ENCODE data around the gene TBC1D5. TPM values are rescaled to one million over a fixed set of nuclear protein-coding genes. Genes with fewer than 3 reads are reported as not detected.
"Not testable (repeated sequence)": the region's sequence is repeated elsewhere in the genome, so short reads cannot be mapped to it uniquely, and the experiment has no call there.

The TBC1D5 gene
- polyA plus RNA-seq, 2 of the 4 experiments (the other 2 are of a cell fraction): 36.7 to 72.2 TPM

DNA sequence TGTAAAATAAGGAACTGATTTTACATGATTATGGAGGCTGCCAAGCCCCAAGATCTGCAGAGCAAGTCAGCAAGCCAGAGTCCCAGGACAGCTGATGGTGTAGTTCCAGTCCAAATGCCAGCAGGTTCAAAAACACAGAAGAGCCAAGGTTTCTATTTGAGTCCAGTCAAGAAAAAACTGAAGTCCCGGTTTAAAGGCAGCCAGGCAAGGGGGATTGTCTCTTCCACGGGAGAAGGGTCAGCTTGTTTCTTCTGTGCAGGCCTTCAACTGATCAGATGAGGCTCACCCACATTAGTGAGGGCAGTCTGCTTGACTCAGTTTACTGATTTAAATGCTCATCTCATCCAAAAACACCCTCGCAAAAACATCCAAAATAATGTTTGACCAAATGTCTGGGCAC is 611.5 kb downstream of the TBC1D5 start:
- 53% methylated on average over 3 of the region's 3 CpGs for WGBS (ENCODE audit: missing lambda C conversion rate)
- no peaks in the 10 kb centered on the region for H3K9me3 ChIP-seq
- POLR2A ChIA-PET: no interaction called here
- H3K4me2 ChIP-seq: no peak overlapping the region
- no peaks in the 10 kb centered on the region for H3K4me1 ChIP-seq
- ATAC-seq: no peak
- CTCF ChIA-PET: no interaction called here
- no peak for DNase-seq (ENCODE audit: low read depth in 1 of 2, low spot score in 1 of 2)
- H3K27ac ChIP-seq: no peak overlapping the region
- TF ChIP-seq ZFP36 (IDR thresholded peaks at IDR 0.05; ENCODE audit: borderline replicate concordance, partially characterized antibody): no peak
- FAIRE-seq: no peak
- no peak overlapping the region for H3K4me3 ChIP-seq

DNA sequence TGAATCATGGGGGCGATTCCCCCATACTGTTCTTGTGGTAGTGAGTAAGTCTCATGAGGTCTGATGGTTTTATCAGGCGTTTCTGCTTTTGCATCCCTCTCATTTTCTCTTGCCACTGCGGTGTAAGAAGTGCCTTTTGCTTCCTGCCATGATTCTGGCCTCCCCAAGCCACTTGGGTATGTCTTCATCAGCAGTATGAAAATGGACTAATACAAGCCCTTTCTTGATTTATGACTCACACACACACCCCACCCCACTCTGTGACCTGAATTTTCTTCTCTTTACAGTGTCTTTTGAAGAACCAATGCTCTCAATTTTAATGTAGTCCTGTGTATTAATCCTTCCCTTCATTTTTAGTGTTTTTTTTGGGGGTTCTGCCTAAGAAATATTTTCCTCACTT is 612.9 kb downstream of the TBC1D5 start:
- DNase-seq (ENCODE audit: low read depth in 1 of 2, low spot score in 1 of 2): no peak
- ATAC-seq: no peak
- CTCF ChIA-PET: no interaction called here
- Histone ChIP-seq H3K4me2 (no peak overlapping the region), H3K4me3 (no peak overlapping the region), H3K27ac (no peak overlapping the region), H3K4me1 (no peaks in the 10 kb centered on the region), H3K9me3 (no peaks in the 10 kb centered on the region)
- TF ChIP-seq, protein P1, sequence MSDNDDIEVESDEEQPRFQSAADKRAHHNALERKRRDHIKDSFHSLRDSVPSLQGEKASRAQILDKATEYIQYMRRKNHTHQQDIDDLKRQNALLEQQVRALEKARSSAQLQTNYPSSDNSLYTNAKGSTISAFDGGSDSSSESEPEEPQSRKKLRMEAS (IDR thresholded peaks at IDR 0.05): no peak
- no peak for TF ChIP-seq HOXB13 (CRISPR knock-in tag; IDR thresholded peaks at IDR 0.05; ENCODE audit: low read depth)
- TF ChIP-seq POLR2AphosphoS2 (conservative IDR thresholded peaks at IDR 0.05; ENCODE audit: low read length): no peak
- no peak for TF ChIP-seq GATA3 (IDR thresholded peaks at IDR 0.05; ENCODE audit: borderline replicate concordance)
- no peak for TF ChIP-seq ESRRA (IDR thresholded peaks at IDR 0.05; ENCODE audit: borderline replicate concordance, low read length)
- TF ChIP-seq KDM1A (IDR thresholded peaks at IDR 0.05; ENCODE audit: low read depth): no peak
- no peak for TF ChIP-seq KDM5A (IDR thresholded peaks at IDR 0.05)
- TF ChIP-seq, protein P2, sequence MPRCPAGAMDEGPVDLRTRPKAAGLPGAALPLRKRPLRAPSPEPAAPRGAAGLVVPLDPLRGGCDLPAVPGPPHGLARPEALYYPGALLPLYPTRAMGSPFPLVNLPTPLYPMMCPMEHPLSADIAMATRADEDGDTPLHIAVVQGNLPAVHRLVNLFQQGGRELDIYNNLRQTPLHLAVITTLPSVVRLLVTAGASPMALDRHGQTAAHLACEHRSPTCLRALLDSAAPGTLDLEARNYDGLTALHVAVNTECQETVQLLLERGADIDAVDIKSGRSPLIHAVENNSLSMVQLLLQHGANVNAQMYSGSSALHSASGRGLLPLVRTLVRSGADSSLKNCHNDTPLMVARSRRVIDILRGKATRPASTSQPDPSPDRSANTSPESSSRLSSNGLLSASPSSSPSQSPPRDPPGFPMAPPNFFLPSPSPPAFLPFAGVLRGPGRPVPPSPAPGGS (IDR thresholded peaks at IDR 0.05): no peak
- TF ChIP-seq ZSCAN20 (CRISPR knock-in tag; IDR thresholded peaks at IDR 0.05): no peak
- no peak for TF ChIP-seq SMC3 (IDR thresholded peaks at IDR 0.05)
- TF ChIP-seq FOXS1 (CRISPR knock-in tag; IDR thresholded peaks at IDR 0.05): no peak
- no peak for TF ChIP-seq MAZ (IDR thresholded peaks at IDR 0.05; ENCODE audit: borderline replicate concordance, low read depth, low read length)
- TF ChIP-seq EHMT2 (IDR thresholded peaks at IDR 0.05; ENCODE audit: low read depth): no peak
- TF ChIP-seq MAFK (IDR thresholded peaks at IDR 0.05; ENCODE audit: partially characterized antibody): no peak
- POLR2A ChIA-PET: no interaction called here
- no peak for FAIRE-seq
- 30% methylated on average over 3 of the region's 3 CpGs for WGBS (ENCODE audit: missing lambda C conversion rate)

DNA sequence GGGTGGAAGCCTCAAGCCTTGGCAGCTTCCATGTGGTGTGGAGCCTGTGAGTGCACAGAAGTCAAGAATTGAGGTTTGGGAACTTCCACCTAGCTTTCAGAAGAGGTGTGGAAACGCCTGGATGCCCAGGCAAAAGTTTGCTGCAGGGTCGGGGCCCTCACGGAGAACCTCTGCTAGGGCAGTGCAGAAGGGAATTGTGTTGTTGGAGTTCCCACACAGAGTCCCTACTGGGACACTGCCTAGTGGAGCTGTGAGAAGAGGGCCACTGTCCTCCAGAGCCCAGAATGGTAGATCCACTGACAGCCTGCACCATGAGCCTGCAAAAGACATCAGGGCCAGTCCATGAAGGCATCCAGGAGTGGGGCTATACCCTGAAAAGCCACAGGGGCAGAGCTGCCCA is 613.8 kb downstream of the TBC1D5 start:
- H3K4me2 ChIP-seq; FAIRE-seq; H3K4me3 ChIP-seq; ATAC-seq; POLR2A ChIA-PET; H3K27ac ChIP-seq; H3K4me1 ChIP-seq; CTCF ChIA-PET; DNase-seq (ENCODE audit: low read depth in 1 of 2, low spot score in 1 of 2); H3K9me3 ChIP-seq: not testable (repeated sequence)
- 55% methylated on average over 3 of the region's 3 CpGs for WGBS (ENCODE audit: missing lambda C conversion rate)

DNA sequence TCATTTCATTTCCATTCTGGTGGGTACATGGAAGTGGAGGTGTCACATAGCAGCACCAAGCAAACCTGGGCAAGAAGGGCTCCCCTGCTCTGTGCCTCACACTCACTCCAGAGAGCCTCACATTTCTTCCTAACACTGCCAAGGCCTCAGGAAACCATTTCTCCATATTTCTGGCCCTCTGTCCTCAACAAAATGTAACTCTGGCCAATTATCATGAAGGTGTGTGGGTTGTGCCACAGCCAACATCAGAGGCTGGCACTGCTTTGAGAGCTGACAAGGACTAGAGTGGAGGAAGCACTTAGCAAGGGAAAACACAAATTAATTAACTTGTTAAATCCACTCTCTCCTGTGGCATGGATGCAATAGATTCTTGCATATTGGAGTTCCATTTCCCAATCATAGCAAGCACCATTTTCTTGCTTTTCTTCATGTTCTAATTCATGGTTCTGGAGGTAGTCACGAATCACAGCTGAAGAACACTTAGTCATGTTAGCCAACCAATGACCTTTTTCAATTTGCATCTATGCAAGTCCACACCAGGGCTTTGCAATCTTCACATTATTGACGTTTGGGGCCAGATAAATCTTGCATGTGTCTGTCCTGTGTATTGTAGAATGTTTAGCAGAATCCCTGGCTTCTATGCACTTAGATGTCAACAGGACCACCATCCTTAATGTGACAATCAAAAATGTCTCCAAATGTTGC is 616.5 kb downstream of the TBC1D5 start:
- H3K4me2 ChIP-seq: no peak overlapping the region
- no peak overlapping the region for H3K27ac ChIP-seq
- ATAC-seq: no peak
- no peak overlapping the region for H3K4me3 ChIP-seq
- no peak for DNase-seq (ENCODE audit: low read depth in 1 of 2, low spot score in 1 of 2)
- no peak for FAIRE-seq
- ChIA-PET CTCF (no interaction called here), POLR2A (no interaction called here)
- H3K9me3 ChIP-seq: 0 out of 3 replicates have a peak, but pooled peaks cover 4% of the 10 kb centered on the region
- 35% methylated on average over 2 of the region's 2 CpGs for WGBS (ENCODE audit: missing lambda C conversion rate)
- H3K4me1 ChIP-seq: no peaks in the 10 kb centered on the region
- TF ChIP-seq, protein P3, sequence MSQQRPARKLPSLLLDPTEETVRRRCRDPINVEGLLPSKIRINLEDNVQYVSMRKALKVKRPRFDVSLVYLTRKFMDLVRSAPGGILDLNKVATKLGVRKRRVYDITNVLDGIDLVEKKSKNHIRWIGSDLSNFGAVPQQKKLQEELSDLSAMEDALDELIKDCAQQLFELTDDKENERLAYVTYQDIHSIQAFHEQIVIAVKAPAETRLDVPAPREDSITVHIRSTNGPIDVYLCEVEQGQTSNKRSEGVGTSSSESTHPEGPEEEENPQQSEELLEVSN (IDR thresholded peaks at IDR 0.05; ENCODE audit: borderline replicate concordance, low read depth): no peak
- TF ChIP-seq, protein P4, sequence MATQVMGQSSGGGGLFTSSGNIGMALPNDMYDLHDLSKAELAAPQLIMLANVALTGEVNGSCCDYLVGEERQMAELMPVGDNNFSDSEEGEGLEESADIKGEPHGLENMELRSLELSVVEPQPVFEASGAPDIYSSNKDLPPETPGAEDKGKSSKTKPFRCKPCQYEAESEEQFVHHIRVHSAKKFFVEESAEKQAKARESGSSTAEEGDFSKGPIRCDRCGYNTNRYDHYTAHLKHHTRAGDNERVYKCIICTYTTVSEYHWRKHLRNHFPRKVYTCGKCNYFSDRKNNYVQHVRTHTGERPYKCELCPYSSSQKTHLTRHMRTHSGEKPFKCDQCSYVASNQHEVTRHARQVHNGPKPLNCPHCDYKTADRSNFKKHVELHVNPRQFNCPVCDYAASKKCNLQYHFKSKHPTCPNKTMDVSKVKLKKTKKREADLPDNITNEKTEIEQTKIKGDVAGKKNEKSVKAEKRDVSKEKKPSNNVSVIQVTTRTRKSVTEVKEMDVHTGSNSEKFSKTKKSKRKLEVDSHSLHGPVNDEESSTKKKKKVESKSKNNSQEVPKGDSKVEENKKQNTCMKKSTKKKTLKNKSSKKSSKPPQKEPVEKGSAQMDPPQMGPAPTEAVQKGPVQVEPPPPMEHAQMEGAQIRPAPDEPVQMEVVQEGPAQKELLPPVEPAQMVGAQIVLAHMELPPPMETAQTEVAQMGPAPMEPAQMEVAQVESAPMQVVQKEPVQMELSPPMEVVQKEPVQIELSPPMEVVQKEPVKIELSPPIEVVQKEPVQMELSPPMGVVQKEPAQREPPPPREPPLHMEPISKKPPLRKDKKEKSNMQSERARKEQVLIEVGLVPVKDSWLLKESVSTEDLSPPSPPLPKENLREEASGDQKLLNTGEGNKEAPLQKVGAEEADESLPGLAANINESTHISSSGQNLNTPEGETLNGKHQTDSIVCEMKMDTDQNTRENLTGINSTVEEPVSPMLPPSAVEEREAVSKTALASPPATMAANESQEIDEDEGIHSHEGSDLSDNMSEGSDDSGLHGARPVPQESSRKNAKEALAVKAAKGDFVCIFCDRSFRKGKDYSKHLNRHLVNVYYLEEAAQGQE (IDR thresholded peaks at IDR 0.05): no peak
- TF ChIP-seq HOXA7 (CRISPR knock-in tag; IDR thresholded peaks at IDR 0.05): no peak
- no peak for TF ChIP-seq RNF2 (IDR thresholded peaks at IDR 0.05; ENCODE audit: borderline replicate concordance, low read depth)
- TF ChIP-seq TFCP2L1 (CRISPR knock-in tag; IDR thresholded peaks at IDR 0.05): no peak
- TF ChIP-seq CBX2 (IDR thresholded peaks at IDR 0.05; ENCODE audit: borderline replicate concordance, low read depth): no peak
- TF ChIP-seq MAZ (IDR thresholded peaks at IDR 0.05; ENCODE audit: borderline replicate concordance, low read depth, low read length): no peak
- TF ChIP-seq RCOR1 (IDR thresholded peaks at IDR 0.05; ENCODE audit: low read depth, low read length): no peak
- TF ChIP-seq, protein P5, sequence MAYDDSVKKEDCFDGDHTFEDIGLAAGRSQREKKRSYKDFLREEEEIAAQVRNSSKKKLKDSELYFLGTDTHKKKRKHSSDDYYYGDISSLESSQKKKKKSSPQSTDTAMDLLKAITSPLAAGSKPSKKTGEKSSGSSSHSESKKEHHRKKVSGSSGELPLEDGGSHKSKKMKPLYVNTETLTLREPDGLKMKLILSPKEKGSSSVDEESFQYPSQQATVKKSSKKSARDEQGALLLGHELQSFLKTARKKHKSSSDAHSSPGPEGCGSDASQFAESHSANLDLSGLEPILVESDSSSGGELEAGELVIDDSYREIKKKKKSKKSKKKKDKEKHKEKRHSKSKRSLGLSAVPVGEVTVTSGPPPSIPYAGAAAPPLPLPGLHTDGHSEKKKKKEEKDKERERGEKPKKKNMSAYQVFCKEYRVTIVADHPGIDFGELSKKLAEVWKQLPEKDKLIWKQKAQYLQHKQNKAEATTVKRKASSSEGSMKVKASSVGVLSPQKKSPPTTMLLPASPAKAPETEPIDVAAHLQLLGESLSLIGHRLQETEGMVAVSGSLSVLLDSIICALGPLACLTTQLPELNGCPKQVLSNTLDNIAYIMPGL (CRISPR knock-in tag; IDR thresholded peaks at IDR 0.05; ENCODE audit: borderline replicate concordance): no peak

All from A549 (cell line).